ENCODE data around the gene HNRNPUL1. TPM values are rescaled to one million over a fixed set of nuclear protein-coding genes. Genes with fewer than 3 reads are reported as not detected.
"Not testable (repeated sequence)": the region's sequence is repeated elsewhere in the genome, so short reads cannot be mapped to it uniquely, and the experiment has no call there.

Gene HNRNPUL1
- total RNA-seq, 1 donor from 2014 or later = 154 TPM

- TF ChIP-seq CTCF (conservative IDR thresholded peaks at IDR 0.05; ENCODE audit: low read depth, low read length) = no peak
These were observed 37.2 kb upstream of the HNRNPUL1 start for GRCh38 chr19:41226874-41227390.

GRCh38 chr19:41228486-41228885 lies 35.7 kb upstream of the HNRNPUL1 start:
- no peak for DNase-seq (ENCODE audit: low read depth)
- no peak for TF ChIP-seq CTCF (conservative IDR thresholded peaks at IDR 0.05; ENCODE audit: low read depth, low read length)
- H3K4me3 ChIP-seq (ENCODE audit: low read depth, low read length) = no peak overlapping the region

More at GRCh38 chr19:41226874-41227390, 37.2 kb upstream of the HNRNPUL1 start:
- peak overlapping the region; percentile 55 for H3K4me3 ChIP-seq (ENCODE audit: low read depth, low read length)
- no peak for DNase-seq (ENCODE audit: low read depth)

GRCh38 chr19:41229338-41229737 lies 34.8 kb upstream of the HNRNPUL1 start:
- DNase-seq (ENCODE audit: low read depth); H3K4me3 ChIP-seq (ENCODE audit: low read depth, low read length): not testable (repeated sequence)

GRCh38 chr19:41230067-41230857 lies 33.9 kb upstream of the HNRNPUL1 start:
- no peak for DNase-seq (ENCODE audit: low read depth)
- H3K4me3 ChIP-seq (ENCODE audit: low read depth, low read length) = no peak overlapping the region
- TF ChIP-seq CTCF (conservative IDR thresholded peaks at IDR 0.05; ENCODE audit: low read depth, low read length) = no peak

GRCh38 chr19:41232686-41233085 lies 31.5 kb upstream of the HNRNPUL1 start:
- no peak overlapping the region for H3K4me3 ChIP-seq (ENCODE audit: low read depth, low read length)
- no peak for DNase-seq (ENCODE audit: low read depth)
- TF ChIP-seq CTCF (conservative IDR thresholded peaks at IDR 0.05; ENCODE audit: low read depth, low read length) = no peak

- DNase-seq (ENCODE audit: low read depth) = no peak
- no peak overlapping the region for H3K4me3 ChIP-seq (ENCODE audit: low read depth, low read length)
- no peak for TF ChIP-seq CTCF (conservative IDR thresholded peaks at IDR 0.05; ENCODE audit: low read depth, low read length)
These were observed 30.4 kb upstream of the HNRNPUL1 start for GRCh38 chr19:41233748-41234240.

- no peak for TF ChIP-seq CTCF (conservative IDR thresholded peaks at IDR 0.05; ENCODE audit: low read depth, low read length)
- H3K4me3 ChIP-seq (ENCODE audit: low read depth, low read length) = no peak overlapping the region
- no peak for DNase-seq (ENCODE audit: low read depth)
These were observed 29.5 kb upstream of the HNRNPUL1 start for GRCh38 chr19:41234512-41235168.

Measured in epithelial cell of proximal tubule (primary cell).